ENCODE measurements around the gene DEFB119.

DNA sequence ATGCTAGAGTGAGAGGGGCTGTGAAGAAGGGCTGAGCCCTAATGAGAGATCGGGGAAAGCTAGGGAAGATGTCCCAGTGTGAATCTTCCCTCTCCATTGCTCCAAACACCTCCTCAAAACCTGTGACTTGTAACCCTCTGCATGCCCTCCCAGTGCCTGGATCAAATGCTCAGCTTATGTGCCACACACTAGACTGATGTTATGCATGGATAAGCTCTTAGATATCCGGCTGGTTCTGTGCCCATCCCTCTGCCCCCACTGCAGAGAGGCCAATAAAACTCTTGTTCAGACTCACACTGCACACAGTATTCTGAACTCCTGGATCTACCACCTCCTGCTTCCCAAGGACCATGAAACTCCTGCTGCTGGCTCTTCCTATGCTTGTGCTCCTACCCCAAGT lies 22.1 kb downstream of the DEFB119 start, which contains the start of gene DEFB118:
- TF ChIP-seq, protein P1, sequence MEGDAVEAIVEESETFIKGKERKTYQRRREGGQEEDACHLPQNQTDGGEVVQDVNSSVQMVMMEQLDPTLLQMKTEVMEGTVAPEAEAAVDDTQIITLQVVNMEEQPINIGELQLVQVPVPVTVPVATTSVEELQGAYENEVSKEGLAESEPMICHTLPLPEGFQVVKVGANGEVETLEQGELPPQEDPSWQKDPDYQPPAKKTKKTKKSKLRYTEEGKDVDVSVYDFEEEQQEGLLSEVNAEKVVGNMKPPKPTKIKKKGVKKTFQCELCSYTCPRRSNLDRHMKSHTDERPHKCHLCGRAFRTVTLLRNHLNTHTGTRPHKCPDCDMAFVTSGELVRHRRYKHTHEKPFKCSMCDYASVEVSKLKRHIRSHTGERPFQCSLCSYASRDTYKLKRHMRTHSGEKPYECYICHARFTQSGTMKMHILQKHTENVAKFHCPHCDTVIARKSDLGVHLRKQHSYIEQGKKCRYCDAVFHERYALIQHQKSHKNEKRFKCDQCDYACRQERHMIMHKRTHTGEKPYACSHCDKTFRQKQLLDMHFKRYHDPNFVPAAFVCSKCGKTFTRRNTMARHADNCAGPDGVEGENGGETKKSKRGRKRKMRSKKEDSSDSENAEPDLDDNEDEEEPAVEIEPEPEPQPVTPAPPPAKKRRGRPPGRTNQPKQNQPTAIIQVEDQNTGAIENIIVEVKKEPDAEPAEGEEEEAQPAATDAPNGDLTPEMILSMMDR (conservative IDR thresholded peaks at IDR 0.05; ENCODE audit: low read depth, low read length) = no peak
- TF ChIP-seq EZH2 (IDR thresholded peaks at IDR 0.05; ENCODE audit: borderline replicate concordance, low read depth, low read length, poor library complexity, severe bottlenecking) = no peak
